ENCODE measurements around the gene PIR.
A peak's percentile ranks its signal among the peaks of the same experiment; 100 is the strongest.

PIR gene

GRCh38 chrX:15416133-15416993 lies 76.8 kb downstream of the PIR start:
- FAIRE-seq = no peak

DNA sequence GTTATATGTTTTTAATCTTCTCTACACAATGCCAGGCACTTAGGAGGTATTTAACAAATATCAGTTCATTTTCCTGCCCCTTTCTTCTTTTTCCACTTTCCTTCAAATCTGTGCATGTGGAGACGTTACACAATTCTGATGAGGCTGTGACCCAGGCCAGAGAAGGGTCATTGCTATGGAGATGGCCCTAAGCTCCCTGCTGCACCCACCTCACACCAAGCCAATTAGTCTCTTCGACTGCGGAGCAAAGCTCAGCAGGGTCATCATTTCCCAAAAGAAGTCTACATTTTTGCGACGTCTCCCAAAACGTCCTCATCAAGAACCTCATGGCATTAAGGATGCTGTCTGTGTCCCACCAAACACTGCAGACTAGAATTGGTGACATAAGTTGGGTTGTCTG lies 80.0 kb downstream of the PIR start:
- FAIRE-seq = no peak

DNA sequence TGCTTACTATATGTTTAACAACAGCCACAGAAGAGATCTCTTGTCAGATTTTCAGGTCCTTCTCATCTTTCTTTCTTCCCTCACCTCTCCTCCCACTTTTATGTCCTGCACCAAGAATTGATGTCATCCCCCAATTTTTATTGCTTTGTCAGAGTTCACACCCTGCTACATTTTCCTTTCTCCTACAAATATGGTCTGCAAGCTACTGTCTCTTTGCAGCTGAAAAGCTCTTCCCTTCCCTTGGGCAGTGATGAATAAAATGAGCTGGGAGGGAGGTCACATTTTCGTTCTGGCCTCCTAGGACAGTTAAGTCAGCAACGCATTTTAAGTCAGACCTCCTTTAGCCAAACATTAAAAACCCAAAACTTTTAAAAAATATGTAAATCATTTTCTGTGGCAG lies 82.2 kb downstream of the PIR start:
- FAIRE-seq = no peak

GRCh38 chrX:15410430-15410829 lies 82.7 kb downstream of the PIR start:
- FAIRE-seq = no peak

DNA sequence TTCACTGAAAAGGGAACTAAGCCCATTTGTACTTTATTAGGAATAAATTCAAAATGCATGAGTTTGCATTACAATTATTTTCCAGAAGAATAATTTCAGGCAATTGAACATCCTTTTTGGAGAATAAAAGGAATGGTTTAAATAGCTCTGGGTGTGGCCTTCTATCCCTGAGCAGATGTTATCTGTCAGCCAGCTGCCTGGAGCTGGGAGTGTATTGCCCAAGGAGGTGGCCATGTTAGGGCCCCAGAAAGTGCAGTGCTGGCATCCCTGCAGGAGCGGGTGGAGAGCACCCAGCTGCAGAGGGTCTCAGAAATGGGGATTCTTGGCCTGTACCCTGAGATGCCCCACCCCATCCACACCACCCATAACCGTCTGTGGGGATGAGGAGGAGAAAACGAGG lies 87.3 kb downstream of the PIR start:
- no peak for FAIRE-seq

DNA sequence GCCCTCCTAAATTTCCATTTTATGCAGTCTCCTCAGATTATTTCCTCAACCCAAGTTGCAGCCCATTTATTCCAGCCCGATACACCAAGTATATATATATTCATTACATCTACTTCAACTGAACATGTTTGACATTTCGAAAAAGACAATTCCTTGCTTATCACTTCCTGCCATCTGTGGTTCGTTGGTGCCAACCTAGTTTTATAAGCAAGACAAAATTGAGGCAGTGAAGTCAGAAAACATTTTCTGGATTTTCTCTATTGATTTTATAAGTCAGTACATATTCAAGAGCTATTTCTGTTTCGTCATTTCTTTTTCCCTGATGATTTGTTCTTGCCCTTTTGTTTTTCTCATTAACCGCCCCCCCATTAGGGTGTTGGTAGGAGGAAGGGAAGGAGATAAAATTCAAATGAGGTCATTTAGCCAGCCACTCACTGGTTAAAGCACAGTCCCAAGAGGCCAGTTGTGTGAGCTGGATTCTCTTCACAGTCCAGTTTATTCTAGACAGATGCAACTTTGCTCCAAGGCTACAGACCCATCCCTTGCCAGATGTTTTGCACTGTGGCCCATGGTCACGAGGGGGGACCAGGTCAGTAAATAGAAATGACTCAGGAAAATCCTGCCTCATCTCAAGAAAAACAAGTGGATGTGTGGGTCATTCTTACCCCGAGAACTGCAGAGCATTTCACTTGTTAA lies 88.6 kb downstream of the PIR start:
- no peak for FAIRE-seq

- no peak for FAIRE-seq
Observed at GRCh38 chrX:15401378-15401777, 91.8 kb downstream of the PIR start.

DNA sequence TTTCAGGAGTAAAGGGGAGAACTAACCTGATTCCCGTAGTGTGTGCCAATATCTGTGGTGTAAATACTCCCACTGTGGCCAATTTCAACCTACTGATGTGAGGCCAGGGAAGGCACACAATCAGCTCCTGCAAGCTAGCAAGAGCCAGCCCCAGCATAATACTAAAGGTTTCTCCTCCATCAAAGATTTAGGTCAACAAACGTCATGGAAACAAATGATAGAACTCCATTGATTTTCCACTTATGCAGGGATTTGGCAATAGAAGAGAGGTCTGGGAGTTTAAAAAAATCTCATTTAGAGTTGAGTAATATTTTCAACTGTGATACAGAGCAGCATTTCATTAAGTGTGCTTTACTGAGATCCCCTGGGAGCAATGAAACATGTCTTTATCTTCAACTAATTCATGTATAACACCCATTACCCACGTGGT lies 93.2 kb downstream of the PIR start:
- no peak for FAIRE-seq

DNA sequence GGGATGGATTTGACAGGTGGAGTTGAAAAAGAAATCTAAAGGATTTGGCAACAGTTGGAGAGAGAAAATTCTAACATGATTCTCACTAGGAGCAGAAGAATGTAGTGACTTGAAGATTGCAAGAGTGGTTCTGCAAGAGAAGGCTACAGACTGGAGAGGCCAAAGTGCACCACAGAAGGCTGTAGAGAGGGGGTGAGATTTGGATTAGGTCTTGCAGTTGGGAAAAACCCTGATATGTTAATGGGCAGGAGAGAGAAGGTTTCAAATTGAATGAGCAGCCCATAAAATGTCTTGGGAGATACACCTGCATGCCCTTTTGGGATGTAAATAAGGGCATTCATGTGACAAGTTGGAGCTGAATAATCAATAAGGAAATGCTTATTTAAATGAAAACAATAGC lies 94.3 kb downstream of the PIR start:
- FAIRE-seq = no peak

GRCh38 chrX:15395789-15396188 lies 97.3 kb downstream of the PIR start:
- FAIRE-seq = no peak

- FAIRE-seq = no peak
Observed at GRCh38 chrX:15391850-15392249, 101.3 kb downstream of the PIR start.

GRCh38 chrX:15384304-15384703 lies 108.8 kb downstream of the PIR start, which contains the start of gene VEGFD:
Gene VEGFD (minus strand): TSS chrX:15384413. CDS start chrX:15383946, 467 bp downstream.
- FAIRE-seq = no peak

- FAIRE-seq = peak; percentile 63
Observed at GRCh38 chrX:15382813-15383212, 110.3 kb downstream of the PIR start.

- no peak for FAIRE-seq
Observed at GRCh38 chrX:15376956-15377355, 116.2 kb downstream of the PIR start.

DNA sequence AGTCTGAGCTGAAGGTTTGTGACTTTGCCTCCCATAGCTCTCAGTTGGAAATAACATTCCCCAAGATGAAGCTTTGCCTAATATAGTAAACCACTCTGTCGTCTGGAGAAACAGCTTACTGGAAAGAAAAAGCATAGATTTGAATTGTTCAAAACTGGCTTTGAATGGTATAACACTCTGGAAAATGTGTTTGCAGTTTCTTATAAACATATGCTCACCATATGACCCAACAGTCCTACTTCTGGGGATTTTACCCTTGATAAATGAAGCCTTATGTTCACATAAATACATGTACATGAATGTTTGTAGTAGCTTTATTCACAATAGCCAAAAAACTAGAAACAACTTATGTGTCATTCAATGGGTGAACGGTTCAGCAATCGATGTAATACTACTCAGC lies 119.2 kb downstream of the PIR start:
- FAIRE-seq = no peak

GRCh38 chrX:15366506-15367352 lies 126.4 kb downstream of the PIR start:
- FAIRE-seq = no peak

DNA sequence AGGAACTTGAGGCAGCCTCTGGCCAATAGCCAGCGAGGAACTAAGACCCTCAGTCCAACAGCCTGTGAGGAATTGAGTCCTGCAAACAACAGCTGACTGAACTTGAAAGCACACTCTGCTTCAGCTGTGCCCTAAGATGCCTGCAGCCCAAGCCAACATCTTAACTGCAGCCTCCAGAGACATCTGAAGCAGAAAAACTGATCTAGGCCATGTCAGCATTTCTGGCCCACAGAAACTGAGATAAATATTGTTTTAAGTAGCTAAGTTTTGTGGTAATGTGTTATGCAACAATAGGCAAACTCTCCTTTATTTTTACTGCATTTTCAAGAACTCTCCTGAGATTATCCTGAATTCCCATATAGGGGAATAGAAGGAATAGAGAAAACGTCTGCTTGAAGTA lies 133.4 kb downstream of the PIR start:
- no peak for FAIRE-seq

DNA sequence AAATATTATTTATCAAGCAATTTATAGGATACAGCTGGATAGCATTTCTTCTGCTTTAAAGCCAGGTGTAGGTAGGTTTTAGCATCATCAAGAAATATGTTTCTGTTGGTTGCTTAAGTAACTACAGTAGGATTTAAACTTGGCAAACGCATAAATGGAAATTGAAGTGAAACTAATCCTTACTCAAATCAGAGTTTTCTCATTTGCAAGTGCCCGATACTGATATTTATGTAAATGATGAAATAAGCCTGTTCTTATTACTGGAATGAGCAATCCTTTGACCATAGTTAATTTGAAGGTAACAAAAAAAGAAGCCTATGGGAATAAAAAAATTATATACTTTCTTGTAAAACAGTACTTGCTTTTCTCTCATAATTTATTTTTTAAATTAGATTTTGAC lies 134.6 kb downstream of the PIR start:
- no peak for FAIRE-seq

- no peak for FAIRE-seq
Observed at GRCh38 chrX:15356444-15356843, 136.7 kb downstream of the PIR start.

- FAIRE-seq = no peak
Observed at GRCh38 chrX:15350329-15350996, 142.7 kb downstream of the PIR start.

DNA sequence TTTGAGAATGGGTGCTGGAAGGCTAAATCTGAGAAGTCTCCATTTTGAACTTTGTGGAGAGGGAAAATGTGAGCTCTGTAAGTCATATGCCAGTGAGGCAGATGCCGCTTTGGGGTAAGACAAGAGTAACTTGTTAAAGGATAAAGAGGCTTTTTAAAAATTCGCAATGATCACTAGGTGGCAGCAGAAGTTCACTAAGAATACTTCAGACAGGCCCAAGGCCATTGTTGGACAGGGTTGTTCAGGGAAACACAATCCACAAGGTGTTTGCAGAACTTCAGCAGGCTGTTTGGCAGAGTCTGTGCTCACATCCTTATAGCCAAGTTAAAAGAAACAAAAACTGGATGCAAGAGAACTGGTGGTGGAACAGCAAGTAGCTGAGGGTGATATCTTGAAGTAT lies 144.1 kb downstream of the PIR start:
- FAIRE-seq = peak; percentile 95

- no peak for FAIRE-seq
Observed at GRCh38 chrX:15345976-15346375, 147.2 kb downstream of the PIR start.

- FAIRE-seq = no peak
Observed at GRCh38 chrX:15344106-15344505, 149.0 kb downstream of the PIR start.

All from G401.6 (cell line).